H9 (cell line): ENCODE data around the gene C2orf78. TPM values are rescaled to one million over a fixed set of nuclear protein-coding genes. Genes with fewer than 3 reads are reported as not detected.
A peak's percentile ranks its signal among the peaks of the same experiment; 100 is the strongest.

ENCODE experiments used
- DNase-seq: peaks from one replicate; pipeline ENCODE4 v3.0.0-alpha.2; 2017
- H2AFZ ChIP-seq: one replicate; pipeline ENCODE4 v1.6.1; 2013; ENCODE audit warnings: mild to moderate bottlenecking, low read length, control low read depth, moderate library complexity
- H2AK5ac ChIP-seq: 2 replicates; pipeline ENCODE4 v1.6.1; 2013; ENCODE audit warnings: low read length, control low read depth, mixed read lengths; ENCODE audit not compliant: insufficient read length
- H2BK120ac ChIP-seq: one replicate; pipeline ENCODE4 v1.6.1; 2013; ENCODE audit warnings: low read depth, mild to moderate bottlenecking, low read length, control low read depth, inconsistent platforms; ENCODE audit not compliant: poor library complexity, severe bottlenecking
- H2BK12ac ChIP-seq: 2 replicates; pipeline ENCODE4 v1.6.1; 2013; ENCODE audit warnings: low read length, control low read depth, mixed read lengths, low read depth; ENCODE audit not compliant: insufficient read length
- H2BK15ac ChIP-seq: 2 replicates; pipeline ENCODE4 v1.6.1; 2013; ENCODE audit warnings: low read depth, low read length, control low read depth
- H2BK20ac ChIP-seq: one replicate; pipeline ENCODE4 v1.6.1; 2013; ENCODE audit warnings: low read depth, mild to moderate bottlenecking, low read length, control low read depth, inconsistent platforms; ENCODE audit not compliant: poor library complexity, severe bottlenecking
- H2BK5ac ChIP-seq: 2 replicates; pipeline ENCODE4 v1.6.1; 2013; ENCODE audit warnings: low read length, control low read depth, mixed read lengths; ENCODE audit not compliant: insufficient read length
- H3K14ac ChIP-seq: 2 replicates; pipeline ENCODE4 v1.6.1; 2013; ENCODE audit warnings: low read length, control low read depth; ENCODE audit not compliant: insufficient read depth
- H3K18ac ChIP-seq: 2 replicates; pipeline ENCODE4 v1.6.1; 2013; ENCODE audit warnings: low read depth, mild to moderate bottlenecking, mixed read lengths, low read length, control low read depth; ENCODE audit not compliant: insufficient read length
- H3K23ac ChIP-seq: 2 replicates; pipeline ENCODE4 v1.6.1; 2013; ENCODE audit warnings: low read length, control low read depth, mixed read lengths, low read depth; ENCODE audit not compliant: insufficient read length
- H3K23me2 ChIP-seq: 2 replicates; pipeline ENCODE4 v1.6.1; 2013; ENCODE audit warnings: low read depth, mild to moderate bottlenecking, mixed read lengths, low read length, control low read depth; ENCODE audit not compliant: insufficient read length, poor library complexity, severe bottlenecking
- H3K27ac ChIP-seq: 2 replicates; pipeline ENCODE4 v1.5.1; 2013; ENCODE audit warnings: low read length, control low read depth, mixed read lengths, low read depth; ENCODE audit not compliant: insufficient read length
- H3K27me3 ChIP-seq: 2 replicates; pipeline ENCODE4 v1.6.1; 2013; ENCODE audit warnings: low read length, control low read depth, inconsistent platforms; ENCODE audit not compliant: insufficient read depth
- H3K4ac ChIP-seq: 2 replicates; pipeline ENCODE4 v1.6.1; 2013; ENCODE audit warnings: low read depth, mild to moderate bottlenecking, control low read depth, inconsistent platforms, low read length, moderate library complexity
- H3K4me1 ChIP-seq: 2 replicates; pipeline ENCODE4 v1.6.1; 2013; ENCODE audit warnings: low read length, control low read depth, inconsistent platforms; ENCODE audit not compliant: insufficient read depth
- H3K4me2 ChIP-seq: 2 replicates; pipeline ENCODE4 v1.6.1; 2013; ENCODE audit warnings: low read length, control low read depth, mixed read lengths; ENCODE audit not compliant: insufficient read length, insufficient read depth
- H3K56ac ChIP-seq: 2 replicates; pipeline ENCODE4 v1.6.1; 2013; ENCODE audit warnings: low read depth, mild to moderate bottlenecking, mixed read lengths, low read length, control low read depth; ENCODE audit not compliant: insufficient read length
- H3K79me1 ChIP-seq: 2 replicates; pipeline ENCODE4 v1.6.1; 2013; ENCODE audit warnings: low read depth, mild to moderate bottlenecking, moderate library complexity, low read length, control low read depth, inconsistent platforms; ENCODE audit not compliant: insufficient read depth, poor library complexity, severe bottlenecking
- H3K79me2 ChIP-seq: 2 replicates; pipeline ENCODE4 v1.6.1; 2013; ENCODE audit warnings: low read length, control low read depth, inconsistent platforms; ENCODE audit not compliant: insufficient read depth
- H3K9ac ChIP-seq: 2 replicates; pipeline ENCODE4 v1.6.1; 2013; ENCODE audit warnings: low read length, control low read depth, mixed read lengths; ENCODE audit not compliant: insufficient read length; ENCODE audit errors: extremely low read depth
- H3K9me3 ChIP-seq: one replicate; pipeline ENCODE4 v1.6.1; 2013; ENCODE audit warnings: low read depth, low read length, inconsistent platforms; ENCODE audit not compliant: control insufficient read depth
- H3T11ph ChIP-seq: one replicate; pipeline ENCODE4 v1.6.1; 2013; ENCODE audit warnings: mild to moderate bottlenecking, low read length, control low read depth, inconsistent platforms
- H4K20me1 ChIP-seq: one replicate; pipeline ENCODE4 v1.6.1; 2013; ENCODE audit not compliant: control insufficient read depth, insufficient read length, insufficient read depth
- H4K5ac ChIP-seq: 2 replicates; pipeline ENCODE4 v1.6.1; 2013; ENCODE audit warnings: low read depth, mild to moderate bottlenecking, mixed read lengths, low read length, control low read depth; ENCODE audit not compliant: insufficient read length
- H4K8ac ChIP-seq: replicated peaks from 2 replicates; pipeline ENCODE4 v1.6.1; 2013; ENCODE audit warnings: low read length, control low read depth, mixed read lengths, low read depth; ENCODE audit not compliant: insufficient read length
- H4K91ac ChIP-seq: 2 replicates; pipeline ENCODE4 v1.6.1; 2013; ENCODE audit warnings: low read depth, mild to moderate bottlenecking, moderate library complexity, mixed read lengths, low read length, control low read depth; ENCODE audit not compliant: insufficient read length
- H3K27ac Mint-ChIP-seq, 3 experiments: 2 replicates in 2 of 3; 3 replicates in 1 of 3; pipeline ENCODE4 v1.8.0; 2020 to 2021; ENCODE audit warnings: mixed read lengths in 3 of 3, mild to moderate bottlenecking in 1 of 3, moderate library complexity in 1 of 3
- H3K27me3 Mint-ChIP-seq: 2 replicates; pipeline ENCODE4 v1.8.0; 2021; ENCODE audit warnings: low read depth, mild to moderate bottlenecking, moderate library complexity, mixed read lengths
- H3K36me3 Mint-ChIP-seq, 3 experiments: 2 replicates in 2 of 3; 3 replicates in 1 of 3; pipeline ENCODE4 v1.8.0; 2020 to 2021; ENCODE audit warnings: low read depth in 3 of 3, mixed read lengths in 3 of 3; ENCODE audit not compliant: insufficient read depth in 1 of 3
- H3K4me1 Mint-ChIP-seq, 2 experiments: 2 replicates each; pipeline ENCODE4 v1.8.0; 2020; ENCODE audit warnings: mixed read lengths in 2 of 2
- H3K4me3 Mint-ChIP-seq, 2 experiments: 2 replicates in 1 of 2; 3 replicates in 1 of 2; pipeline ENCODE4 v1.8.0; 2020 to 2021; ENCODE audit warnings: mild to moderate bottlenecking in 2 of 2, mixed read lengths in 2 of 2, moderate library complexity in 1 of 2
- H3K9me3 Mint-ChIP-seq, 2 experiments: 2 replicates in 1 of 2; 3 replicates in 1 of 2; pipeline ENCODE4 v1.8.0; 2020; ENCODE audit warnings: mild to moderate bottlenecking in 2 of 2, mixed read lengths in 2 of 2, moderate library complexity in 1 of 2
- CTCF ChIP-seq: fragments of 200-600 bp; sonication (generic); conservative IDR thresholded peaks from 3 replicates; pipeline ENCODE4 v1.8.0; 2021; ENCODE audit warnings: antibody characterized with exemption, mild to moderate bottlenecking
- WGBS: extraction: QIAGEN DNeasy Blood & Tissue Kit; methylation state at CpG from one replicate; pipeline ENCODE4 v1.1.7; 2013; ENCODE audit warnings: missing lambda C conversion rate, low lambda C conversion rate, mixed read lengths; ENCODE audit not compliant: insufficient read length; ENCODE audit errors: extremely low coverage; 5-methylcytosine and 5-hydroxymethylcytosine counted together
- total RNA-seq: library from RNA; stranded (reverse); gene quantifications from 2 replicates; pipeline ENCODE4 v1.2.1, GENCODE V29; 2021

The C2orf78 gene
- total RNA-seq, 1 experiment from 2014 or later, result 0.09 TPM

- Mint-ChIP-seq H3K4me3 (no peak overlapping the region), H3K27me3 (peaks cover 35% of the 10 kb centered on the region), H3K9me3 (no peaks in the 10 kb centered on the region), H3K36me3 (peaks cover 0 to 1% (median 0%) of the 10 kb centered on the region in 3 experiments; a peak in 1 of 7 replicates), H3K4me1 (peaks cover 12% of the 10 kb centered on the region in 2 experiments), H3K27ac (peak overlapping the region in 2 of 3 experiments; percentile 13 to 45; a peak in 3 of 7 replicates)
- H3K18ac ChIP-seq, result no peak overlapping the region
- H2BK15ac ChIP-seq, result no peak overlapping the region
- H3T11ph ChIP-seq, result no peak overlapping the region
- H3K56ac ChIP-seq, result no peak overlapping the region
- TF ChIP-seq CTCF, result no peak
- H3K9me3 ChIP-seq, result no peaks in the 10 kb centered on the region
- DNase-seq, result no peak
- H3K23ac ChIP-seq, result no peak overlapping the region
- H4K20me1 ChIP-seq, result no peaks in the 10 kb centered on the region
- H2AK5ac ChIP-seq, result no peak overlapping the region
- no peak overlapping the region for H2BK5ac ChIP-seq
- H3K4ac ChIP-seq, result no peak overlapping the region
- no CpG with 5 or more reads among the region's 2 CpGs for WGBS
- no peaks in the 10 kb centered on the region; the same call in 1 of the 2 replicates for H3K4me1 ChIP-seq
- H3K9ac ChIP-seq, result no peak overlapping the region
- no peak overlapping the region for H2BK20ac ChIP-seq
- H2AFZ ChIP-seq, result no peak overlapping the region
- no peak overlapping the region for H2BK12ac ChIP-seq
- H2BK120ac ChIP-seq, result no peak overlapping the region
- no peak overlapping the region for H4K8ac ChIP-seq
- H3K79me2 ChIP-seq, result no peaks in the 10 kb centered on the region
- no peak overlapping the region for H3K4me2 ChIP-seq
- no peak overlapping the region for H3K27ac ChIP-seq
- H3K27me3 ChIP-seq, result no peaks in the 10 kb centered on the region
- no peak overlapping the region for H3K14ac ChIP-seq
- H3K79me1 ChIP-seq, result no peaks in the 10 kb centered on the region
- no peak overlapping the region for H4K5ac ChIP-seq
- no peak overlapping the region for H4K91ac ChIP-seq
- H3K23me2 ChIP-seq, result no peaks in the 10 kb centered on the region
These were observed 39.0 kb downstream of the C2orf78 start for GRCh38 chr2:73822991-73823390.
